Esophagus squamous epithelium (tissue), 4 donors: ENCODE data around the gene LMAN1L.

ENCODE experiments used
- POLR2A ChIP-seq, 4 donors: fragments of 450-650 bp; IDR thresholded peaks; one replicate each; pipeline ENCODE4 v1.6.1; 2017; ENCODE audit warnings: antibody characterized with exemption in 4 of 4, mild to moderate bottlenecking in 4 of 4, moderate library complexity in 3 of 4
- TF ChIP-seq, protein P1 (sequence below), 6 experiments: fragments of 450-650 bp in 4 of 6; fragments of 200-600 bp in 2 of 6; sonication (generic) in 2 of 6; IDR thresholded peaks; one replicate each; pipeline ENCODE4 v1.5.1; 2016 to 2019; ENCODE audit warnings: antibody characterized with exemption in 6 of 6, mild to moderate bottlenecking in 4 of 6, moderate library complexity in 4 of 6

DNA sequence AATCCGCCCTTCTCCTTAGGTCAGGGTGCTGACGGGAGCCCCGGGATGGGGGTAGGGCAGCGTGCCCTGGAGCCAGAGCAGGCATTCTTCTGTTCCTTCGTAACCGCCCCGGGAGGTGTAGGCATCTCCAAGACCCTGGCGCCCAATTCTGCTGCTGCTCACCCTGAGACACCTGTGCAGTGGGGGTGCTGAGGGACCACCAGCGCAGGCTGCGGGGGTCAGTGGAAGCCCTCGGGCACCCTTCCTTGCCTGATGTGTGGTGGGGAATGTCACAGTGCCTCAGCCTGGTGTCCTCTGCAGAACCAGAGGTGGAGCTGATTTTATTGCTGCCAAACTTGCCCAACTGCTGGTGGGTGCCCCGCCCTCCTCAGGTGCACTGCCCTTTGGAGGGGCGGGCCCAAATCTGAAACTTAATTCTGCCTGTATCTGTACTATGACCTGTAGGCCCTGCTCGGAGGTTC lies 23.4 kb upstream of the LMAN1L start:
- TF ChIP-seq, protein P1, sequence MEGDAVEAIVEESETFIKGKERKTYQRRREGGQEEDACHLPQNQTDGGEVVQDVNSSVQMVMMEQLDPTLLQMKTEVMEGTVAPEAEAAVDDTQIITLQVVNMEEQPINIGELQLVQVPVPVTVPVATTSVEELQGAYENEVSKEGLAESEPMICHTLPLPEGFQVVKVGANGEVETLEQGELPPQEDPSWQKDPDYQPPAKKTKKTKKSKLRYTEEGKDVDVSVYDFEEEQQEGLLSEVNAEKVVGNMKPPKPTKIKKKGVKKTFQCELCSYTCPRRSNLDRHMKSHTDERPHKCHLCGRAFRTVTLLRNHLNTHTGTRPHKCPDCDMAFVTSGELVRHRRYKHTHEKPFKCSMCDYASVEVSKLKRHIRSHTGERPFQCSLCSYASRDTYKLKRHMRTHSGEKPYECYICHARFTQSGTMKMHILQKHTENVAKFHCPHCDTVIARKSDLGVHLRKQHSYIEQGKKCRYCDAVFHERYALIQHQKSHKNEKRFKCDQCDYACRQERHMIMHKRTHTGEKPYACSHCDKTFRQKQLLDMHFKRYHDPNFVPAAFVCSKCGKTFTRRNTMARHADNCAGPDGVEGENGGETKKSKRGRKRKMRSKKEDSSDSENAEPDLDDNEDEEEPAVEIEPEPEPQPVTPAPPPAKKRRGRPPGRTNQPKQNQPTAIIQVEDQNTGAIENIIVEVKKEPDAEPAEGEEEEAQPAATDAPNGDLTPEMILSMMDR (IDR thresholded peaks at IDR 0.05): no peak
- TF ChIP-seq POLR2A (IDR thresholded peaks at IDR 0.05): peak in 1 of 4 donors; percentile 17
